ENCODE measurements around the gene SMU1.
"Not testable (repeated sequence)": the region's sequence is repeated elsewhere in the genome, so short reads cannot be mapped to it uniquely, and the experiment has no call there.

Gene SMU1

DNA sequence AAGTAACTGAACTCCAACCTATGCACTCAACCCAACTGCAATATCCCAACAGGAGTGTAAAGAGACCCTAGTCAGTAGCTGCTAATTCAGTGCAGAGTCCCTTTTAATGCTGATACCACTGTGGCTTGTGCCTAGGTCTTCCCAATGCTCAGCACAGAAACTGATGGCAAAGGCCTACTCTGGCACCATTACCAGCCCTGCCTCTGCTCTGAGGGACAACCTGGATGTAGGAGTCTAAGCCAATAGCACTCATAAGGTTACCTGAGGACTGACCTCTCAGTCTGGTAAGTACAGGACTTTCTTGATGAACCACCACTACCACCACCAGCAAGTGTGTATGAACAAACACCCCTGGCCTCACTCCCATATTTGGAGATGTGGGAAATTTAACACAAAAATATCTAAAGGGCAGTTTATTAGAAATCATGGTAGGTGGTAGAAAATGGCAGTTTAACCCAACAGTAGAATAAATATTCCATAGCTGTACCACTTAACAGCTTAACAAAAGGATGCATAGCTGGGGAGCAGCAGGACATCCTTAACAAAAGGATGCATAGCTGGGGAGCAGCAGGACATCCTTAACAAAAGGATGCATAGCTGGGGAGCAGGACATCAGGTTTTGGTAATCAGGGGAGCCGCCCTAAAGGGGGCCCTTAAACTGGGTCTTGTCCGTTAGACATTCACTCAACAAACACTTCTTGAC is 62.4 kb downstream of the SMU1 start:
- no peak for DNase-seq (ENCODE audit: low read depth)

DNA sequence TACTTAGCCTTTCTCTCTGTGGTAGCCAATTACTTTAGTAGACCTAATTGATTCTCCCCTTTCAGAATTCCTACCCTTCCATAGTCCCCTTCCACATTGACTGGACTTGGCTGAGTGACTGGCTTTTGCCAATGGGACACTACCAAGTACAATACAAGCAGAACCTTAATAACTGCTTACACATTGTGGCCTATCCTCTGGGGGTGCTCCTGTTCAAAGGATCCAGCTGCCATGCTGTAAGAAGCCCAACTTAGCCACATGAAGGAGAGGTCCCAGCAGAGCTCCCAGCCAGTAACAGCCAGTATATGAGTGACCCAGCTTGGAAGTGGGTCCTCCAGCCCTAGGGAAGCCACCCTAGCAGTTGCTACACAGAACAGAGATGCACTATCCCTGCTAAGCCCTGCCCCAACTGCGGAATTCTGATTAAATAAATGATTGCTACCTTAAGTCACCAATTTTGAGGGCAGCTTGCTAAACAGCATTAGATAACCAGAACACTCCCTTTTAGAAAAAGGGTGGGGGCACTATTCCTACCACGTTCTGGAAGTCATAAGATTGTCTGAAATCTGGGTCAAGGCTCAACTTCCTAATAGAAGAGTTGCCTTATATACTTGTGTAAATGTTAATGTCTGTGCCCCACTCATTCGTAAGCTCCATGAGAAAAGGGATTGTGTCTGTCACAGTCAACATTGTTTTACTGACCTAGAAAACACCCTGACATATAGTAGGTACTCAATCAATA is 64.0 kb downstream of the SMU1 start:
- DNase-seq (ENCODE audit: low read depth): no peak

DNA sequence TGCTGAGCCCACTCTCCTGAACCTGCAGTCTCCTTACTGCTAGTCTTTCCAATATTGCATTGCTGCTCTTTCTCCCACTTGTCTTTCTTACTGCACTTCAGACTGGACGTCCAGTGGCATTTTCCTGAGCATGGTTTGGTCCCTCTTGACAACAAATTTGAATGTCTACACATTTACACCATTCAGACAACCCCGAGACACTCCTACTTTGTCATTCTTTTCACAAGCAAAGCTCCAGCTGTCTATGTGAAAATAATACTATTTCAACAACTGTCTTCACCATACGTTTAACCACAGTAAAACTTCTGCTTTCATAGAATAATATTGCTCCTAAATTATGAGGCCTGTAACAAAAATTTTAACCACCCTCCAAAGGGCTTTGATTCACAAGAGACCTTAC is 64.6 kb downstream of the SMU1 start:
- no peak for DNase-seq (ENCODE audit: low read depth)

DNA sequence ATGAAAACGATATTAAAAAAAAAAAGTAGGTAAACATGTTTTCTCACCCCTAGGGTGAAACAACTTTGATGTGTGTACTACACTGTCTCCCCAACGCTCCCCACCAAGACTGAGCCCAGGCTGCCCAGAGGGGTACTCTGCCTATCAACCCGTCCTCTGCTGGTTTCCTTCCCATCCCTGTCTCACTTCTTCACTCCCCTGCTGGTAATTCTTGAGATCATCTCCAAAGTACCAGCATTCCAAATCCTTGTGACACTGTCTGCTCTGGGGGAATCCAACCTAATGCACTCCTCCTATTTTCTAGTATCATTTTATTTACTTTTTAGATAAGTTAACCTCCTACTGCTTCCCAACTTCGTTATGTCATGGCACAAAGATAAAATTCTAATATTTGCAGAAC is 68.7 kb downstream of the SMU1 start:
- DNase-seq (ENCODE audit: low read depth): no peak

DNA sequence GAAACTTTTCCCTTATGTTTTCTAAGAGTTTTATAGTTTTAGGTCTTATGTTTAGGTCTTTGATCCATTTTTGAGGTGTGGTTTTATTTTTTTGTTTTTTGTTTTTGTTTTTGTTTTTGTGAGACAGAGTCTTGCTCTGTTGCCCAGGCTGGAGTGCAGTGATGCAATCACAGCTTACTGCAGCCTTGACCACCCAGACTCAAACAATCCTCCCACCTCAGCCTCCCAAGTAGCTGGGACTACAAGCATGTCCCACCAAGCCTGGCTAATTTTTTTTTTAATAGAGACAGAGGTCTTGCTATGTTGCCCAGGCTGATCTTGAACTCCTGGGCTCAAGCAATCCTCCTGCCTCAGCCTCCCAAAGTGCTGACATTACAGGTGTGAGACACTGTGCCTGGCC is 71.1 kb downstream of the SMU1 start:
- not testable (repeated sequence) for DNase-seq (ENCODE audit: low read depth)

DNA sequence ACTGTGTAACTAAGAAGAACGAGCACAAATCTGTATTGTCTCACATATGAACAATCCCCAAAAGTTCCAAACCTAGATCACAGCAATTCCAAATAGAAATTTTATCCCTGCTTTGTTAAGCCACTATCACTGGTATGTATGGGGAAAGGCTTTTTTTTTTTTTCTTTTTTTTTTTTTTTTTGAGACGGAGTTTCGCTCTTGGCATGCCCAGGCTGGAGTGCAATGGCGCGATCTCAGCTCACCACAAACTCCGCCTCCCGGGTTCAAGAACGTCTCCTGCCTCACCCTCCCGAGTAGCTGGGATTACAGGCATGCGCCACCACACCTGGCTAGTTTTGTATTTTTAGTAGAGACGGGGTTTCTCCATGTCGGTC is 75.8 kb downstream of the SMU1 start:
- DNase-seq (ENCODE audit: low read depth): peak; percentile 20

DNA sequence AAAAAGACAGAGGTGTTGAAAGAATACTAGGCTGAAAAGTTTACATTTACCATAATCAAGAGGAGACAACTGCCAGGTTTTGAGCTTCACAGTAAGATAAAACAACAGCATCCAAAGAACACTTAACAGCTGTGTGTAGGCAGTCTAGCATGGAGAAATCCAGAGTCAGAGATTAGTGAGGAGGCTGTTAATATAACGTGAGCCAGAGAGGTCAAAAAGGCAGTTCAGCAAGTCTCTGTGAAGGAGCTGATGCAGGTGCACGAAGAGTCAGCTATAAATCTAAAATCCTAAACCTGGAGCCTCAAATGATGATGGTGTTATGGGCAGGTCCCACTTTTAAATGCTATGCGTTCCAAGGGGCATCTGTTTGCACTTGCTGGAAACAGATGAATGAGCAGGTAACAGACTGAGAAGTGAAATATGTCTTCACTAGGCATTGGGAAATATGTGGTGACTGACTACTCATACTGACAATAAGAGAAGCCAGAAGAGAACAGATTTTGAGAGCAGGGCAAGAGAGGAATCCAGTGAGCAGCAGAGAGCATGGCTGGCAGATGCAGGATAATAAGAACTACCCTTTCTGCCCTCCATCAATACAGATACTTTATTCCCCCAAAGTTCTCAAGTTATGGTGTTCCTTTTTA is 83.8 kb downstream of the SMU1 start:
- no peak for DNase-seq (ENCODE audit: low read depth)

DNA sequence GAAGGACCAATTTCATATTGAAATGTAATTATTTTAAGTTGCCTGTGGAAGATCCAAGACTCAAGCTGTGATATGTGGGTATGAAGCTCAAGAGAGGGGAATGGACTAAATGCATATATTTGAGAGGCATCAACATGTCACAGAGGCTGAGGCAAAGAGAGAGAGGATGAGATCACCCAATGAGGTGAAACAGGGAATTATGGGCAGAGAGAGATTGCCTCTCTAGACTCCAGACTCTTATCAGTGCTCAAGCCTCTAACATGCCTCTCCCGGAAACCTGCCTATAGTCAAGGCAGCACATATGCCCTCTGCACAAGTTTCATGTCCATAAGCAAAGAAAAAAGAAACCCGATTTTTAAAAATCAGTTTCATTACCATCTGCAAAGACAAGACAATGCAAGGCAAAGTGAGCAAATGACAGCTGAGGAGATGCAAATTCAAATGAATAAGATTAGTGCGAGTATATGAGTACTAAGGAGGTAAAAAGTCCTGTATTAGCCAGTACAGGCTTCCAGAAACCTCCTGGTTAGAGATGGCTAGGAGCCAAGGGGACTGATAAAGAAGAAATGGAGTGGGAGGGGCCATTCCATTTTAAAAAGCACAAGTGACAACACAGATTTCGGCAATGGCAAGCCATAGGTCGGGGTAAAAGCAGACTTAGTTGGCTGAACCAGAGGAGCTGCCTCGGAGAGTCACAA is 84.4 kb downstream of the SMU1 start:
- no peak for DNase-seq (ENCODE audit: low read depth)
